ENCODE measurements around the gene GPRC5A.

Gene GPRC5A

GRCh38 chr12:12887471-12887870, 3.9 kb upstream of the GPRC5A start:
- no peak for DNase-seq

GRCh38 chr12:12889701-12890100, 1.7 kb upstream of the GPRC5A start:
- DNase-seq: no peak

GRCh38 chr12:12890543-12891079, 751 bp upstream of the GPRC5A start:
- DNase-seq: no peak

DNA sequence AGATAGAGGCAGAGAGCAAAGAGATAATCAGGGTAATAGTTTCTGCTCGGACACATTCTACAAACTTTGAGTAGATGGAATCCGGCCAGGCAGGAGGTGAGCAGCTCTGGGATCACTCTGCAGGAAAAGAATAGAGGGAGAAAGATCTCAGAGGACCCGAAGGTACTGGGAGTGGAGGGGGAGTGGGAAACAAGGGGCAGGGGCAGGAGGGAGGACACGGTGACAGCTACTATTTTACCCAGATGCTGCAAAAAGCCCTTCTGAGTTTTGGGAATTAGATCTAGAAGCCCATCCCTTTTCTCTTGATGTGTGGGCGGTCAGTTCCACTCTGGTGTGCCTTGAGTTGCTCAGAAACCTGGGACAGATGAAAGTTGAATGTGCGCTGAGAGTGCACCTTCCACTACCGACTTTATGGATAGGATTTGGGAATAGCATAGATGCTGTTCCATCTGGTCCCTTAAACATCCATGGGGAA, 556 bp downstream of the GPRC5A start:
- no peak for DNase-seq

DNA sequence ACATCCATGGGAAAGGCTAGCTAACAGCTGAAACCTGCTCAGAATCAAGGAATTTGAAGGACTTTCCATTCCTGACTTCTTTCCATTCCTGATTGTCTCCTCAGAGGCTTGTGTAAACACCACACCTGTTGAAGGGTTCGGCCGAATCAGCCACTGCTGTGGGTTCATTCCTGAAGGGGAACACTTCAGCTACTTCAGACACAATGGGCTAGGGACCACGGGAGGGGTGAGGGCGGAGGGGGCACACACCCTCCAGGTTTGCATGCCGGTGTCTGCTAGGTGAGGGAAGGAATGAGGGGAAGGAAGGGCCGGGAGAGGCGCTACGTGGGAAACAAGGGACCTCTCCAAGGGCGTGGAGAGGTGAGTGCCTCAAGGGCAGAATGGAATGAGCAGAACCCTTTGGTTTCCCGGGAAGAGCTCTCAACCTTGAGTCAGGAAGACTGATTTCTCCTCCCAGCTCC, 1.3 kb downstream of the GPRC5A start:
- no peak for DNase-seq

DNA sequence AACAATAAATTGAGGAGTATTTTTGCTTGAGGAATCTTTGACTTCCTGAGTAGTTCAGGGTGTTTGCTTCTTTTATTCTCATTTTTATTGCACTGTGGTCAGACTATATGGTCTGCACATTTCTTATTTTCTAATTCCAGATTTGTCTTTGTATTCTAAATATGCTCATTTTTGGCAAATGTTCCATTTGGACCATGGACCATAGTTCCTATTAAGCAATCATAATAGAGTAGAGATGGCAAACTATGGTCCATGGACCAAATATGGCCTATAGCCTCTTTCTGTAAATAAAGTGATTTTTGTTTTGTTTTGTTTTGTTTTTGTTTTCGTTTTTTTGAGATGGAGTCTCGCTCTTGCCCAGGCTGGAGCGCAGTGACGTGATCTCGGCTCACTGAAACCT, 2.1 kb downstream of the GPRC5A start:
- DNase-seq: no peak

DNA sequence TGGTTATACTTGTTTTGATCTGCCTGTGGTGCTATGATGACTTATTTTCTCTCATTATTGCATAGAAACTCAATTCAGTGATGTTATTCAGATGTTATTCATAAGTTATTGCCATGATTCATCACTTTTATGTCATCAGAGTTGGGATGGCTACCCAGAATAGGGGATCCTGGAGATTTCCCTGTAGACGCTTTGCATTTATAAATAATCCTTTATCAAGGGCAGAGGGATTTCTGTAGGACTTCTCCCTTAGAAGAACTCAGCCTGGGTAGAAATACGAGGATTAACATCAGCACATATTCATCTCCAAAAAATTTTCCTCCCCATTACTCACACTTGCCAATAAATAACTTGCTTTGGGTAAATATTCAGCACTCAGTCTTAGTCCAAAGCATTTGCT, 4.9 kb downstream of the GPRC5A start:
- no peak for DNase-seq

GRCh38 chr12:12897302-12897701, 5.9 kb downstream of the GPRC5A start:
- no peak for DNase-seq

DNA sequence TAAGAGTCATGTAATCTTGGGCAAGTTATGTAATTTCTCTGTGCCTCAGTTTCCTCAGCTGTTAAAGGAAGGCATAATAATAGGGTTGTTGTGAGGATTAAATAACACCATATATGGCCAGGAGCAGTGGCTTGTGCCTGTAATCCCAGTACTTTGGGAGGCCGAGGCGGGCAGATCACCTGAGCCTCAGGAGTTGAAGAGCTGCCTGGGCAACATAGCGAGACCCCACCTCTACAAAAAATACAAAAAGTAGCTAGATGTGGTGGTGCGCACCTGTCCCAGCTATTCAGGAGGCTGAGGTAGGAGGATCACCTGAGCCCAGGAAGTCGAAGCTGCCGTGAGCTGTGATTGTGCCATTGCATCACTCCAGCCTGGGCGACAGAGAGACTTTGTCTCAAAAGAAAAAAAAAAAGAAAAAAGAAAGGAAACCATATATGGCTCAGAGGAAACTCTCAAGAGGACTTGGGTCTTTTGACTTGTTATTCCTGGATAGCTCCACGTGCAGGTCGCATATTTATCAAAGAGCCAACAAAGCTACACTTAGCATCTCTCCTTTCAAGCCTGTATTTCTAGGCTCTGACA, 6.9 kb downstream of the GPRC5A start:
- DNase-seq: no peak

DNA sequence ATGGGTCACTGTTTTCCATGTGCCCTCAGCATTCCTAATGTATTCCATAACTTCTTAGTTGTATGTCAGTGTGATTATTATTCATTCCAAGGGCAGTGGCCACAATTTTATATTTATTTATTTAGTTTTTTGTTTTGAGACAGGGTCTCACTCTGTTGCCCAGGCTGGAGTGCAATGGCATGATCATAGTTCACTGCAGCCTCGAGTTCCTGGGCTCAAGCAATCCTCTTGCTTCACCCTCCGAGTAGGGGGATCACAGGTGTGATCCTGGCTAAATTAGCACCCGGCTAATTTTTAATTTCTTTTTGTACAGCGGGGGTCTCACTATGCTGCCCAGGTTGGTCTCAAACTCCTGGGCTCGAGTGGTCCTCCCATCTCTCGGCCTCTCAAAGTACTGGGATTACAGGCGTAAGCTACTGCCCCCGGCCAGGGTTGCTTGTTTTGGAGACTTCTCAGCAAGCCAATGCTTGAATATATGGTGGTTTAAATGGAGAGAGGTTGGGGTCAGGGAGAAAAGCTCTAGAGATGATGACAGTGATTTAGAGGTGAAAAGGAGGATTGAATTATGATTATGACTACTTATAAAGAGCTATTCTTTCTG, 7.6 kb downstream of the GPRC5A start:
- no peak for DNase-seq

DNA sequence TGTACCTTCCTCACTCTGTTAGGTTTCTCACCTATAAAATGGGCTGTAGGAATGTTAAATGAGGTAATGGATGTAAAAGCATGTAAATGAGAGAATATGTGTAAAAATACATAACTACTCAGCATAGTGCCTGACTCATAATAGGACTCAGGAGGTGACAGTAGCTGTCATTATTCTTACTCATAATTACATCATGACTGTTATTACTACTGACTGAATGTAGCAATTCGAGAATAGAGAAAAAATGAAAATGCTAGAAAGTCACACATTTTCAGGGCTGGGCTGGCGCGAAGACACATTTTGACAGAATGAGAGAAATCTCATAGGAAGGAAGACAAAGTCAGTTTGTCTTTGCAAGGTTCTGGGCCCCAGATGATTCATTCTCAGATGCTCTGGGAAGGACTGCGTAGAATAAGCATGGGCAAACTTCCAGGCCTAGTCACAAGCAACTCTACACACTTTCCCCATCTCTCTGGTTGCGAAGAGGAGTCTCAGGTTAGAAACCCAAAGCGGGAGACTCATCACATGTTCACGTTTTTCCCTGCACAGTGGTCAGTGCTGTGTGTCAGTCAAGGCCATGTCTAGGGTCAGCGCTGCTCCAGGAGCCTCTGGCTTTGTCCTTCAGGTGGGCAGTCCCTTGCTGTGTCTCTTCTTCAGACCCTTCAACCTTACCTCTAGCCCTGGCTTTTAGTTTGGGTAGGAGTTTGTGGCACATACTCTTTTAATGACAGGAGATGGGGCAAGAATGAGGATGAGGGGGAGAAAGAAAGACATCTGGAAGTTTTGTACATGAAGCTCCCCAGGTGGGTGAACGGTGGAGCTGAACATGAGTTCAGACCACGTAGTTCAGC, 8.4 kb downstream of the GPRC5A start:
- DNase-seq: no peak

GRCh38 chr12:12900786-12901157, 9.4 kb downstream of the GPRC5A start:
- no peak for DNase-seq

DNA sequence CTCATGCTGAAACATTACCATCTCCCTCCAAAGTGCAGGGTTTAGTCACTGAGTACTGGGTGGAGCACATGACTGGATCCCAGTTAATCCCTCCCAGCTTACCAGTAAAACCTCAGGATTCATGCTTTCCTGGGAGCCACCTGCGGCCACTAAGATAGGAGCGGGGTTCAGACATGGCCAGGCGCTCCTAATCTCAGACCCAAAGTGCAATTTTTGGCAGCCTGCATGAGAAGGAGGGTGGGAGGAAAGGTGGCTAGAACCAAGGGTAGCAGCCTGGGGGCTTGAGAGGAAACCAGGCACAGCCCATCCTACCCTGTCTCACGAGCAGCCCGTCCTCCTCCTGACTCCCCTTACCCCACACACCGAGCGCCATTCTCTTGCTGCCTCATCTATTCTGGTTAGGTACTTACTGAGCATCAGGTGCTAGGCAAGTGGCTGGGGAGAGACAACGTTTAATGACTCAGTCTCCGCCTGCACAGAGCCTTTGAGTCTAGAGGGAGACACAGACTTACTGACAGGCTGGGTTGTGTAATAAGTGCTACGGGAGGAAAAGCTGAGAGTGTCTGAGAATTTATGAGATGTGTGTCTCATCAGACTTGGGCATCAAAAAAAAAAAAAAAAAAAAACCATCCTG, 9.9 kb downstream of the GPRC5A start:
- no peak for DNase-seq

DNA sequence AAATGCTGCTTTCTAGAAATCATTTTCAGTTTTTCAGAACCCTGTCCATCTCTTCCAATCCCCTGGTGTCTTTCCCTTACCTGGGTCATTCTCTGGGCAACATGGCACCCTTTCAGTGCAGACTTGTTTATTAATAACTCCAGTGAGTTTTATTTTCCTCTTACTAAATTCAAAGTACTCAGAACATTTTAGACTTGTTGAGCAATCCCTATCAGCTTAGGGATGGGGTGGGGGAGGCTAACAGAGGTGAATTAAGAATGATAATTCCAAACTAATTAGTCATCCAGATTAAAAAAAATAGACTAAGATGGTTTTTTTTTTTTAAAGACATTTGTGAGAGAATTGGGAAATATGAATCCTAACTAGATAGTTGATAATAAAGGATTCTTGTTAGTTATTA, 10.7 kb downstream of the GPRC5A start:
- no peak for DNase-seq

- DNase-seq: no peak
Observed at GRCh38 chr12:12903642-12904609, 12.6 kb downstream of the GPRC5A start.

DNA sequence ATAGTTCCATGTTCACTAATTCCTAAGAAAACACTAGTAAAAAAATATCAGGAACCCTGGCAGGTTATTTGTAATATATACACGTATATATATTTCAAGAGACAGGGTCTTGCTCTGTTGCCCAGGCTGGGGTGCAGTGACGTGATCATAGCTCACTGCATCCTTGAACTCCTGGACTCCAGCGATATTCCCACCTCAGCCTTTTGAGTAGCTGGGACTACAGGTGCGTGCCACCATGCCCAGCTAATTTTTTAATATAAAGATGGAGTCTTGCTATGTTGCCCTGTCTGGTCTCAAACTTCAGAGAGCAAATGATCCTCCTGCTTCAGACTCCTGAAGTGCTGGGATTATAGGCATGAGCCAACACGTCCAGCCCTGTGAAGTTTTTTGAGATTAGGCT, 16.2 kb downstream of the GPRC5A start:
- no peak for DNase-seq

- DNase-seq: no peak
Observed at GRCh38 chr12:12908252-12908651, 16.9 kb downstream of the GPRC5A start.

DNA sequence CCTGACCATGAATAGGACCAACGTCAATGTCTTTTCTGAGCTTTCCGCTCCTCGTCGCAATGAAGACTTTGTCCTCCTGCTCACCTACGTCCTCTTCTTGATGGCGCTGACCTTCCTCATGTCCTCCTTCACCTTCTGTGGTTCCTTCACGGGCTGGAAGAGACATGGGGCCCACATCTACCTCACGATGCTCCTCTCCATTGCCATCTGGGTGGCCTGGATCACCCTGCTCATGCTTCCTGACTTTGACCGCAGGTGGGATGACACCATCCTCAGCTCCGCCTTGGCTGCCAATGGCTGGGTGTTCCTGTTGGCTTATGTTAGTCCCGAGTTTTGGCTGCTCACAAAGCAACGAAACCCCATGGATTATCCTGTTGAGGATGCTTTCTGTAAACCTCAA, 17.3 kb downstream of the GPRC5A start:
- no peak for DNase-seq

GRCh38 chr12:12909228-12909994, 18.0 kb downstream of the GPRC5A start:
- DNase-seq: no peak

DNA sequence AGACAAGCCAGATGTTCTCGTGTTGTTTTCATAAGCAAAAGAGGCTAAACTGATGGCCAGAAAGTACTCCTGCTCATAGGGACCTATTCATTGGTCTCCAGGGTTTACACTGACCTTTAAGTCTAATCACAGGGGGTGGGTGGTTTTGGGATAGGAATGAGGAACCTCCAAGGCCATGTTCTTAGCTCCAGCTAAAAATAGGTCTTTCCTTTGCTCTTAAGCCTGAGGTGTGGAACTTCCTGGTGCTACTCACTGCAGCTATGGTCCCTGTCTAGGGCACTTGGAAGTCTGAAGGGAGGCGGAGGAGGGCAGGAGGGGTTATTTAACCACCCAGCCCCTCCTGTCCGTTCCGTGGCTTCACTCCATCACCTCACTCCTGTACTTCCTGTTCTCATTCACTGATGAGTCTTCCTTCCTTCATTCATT, 18.6 kb downstream of the GPRC5A start:
- no peak for DNase-seq

DNA sequence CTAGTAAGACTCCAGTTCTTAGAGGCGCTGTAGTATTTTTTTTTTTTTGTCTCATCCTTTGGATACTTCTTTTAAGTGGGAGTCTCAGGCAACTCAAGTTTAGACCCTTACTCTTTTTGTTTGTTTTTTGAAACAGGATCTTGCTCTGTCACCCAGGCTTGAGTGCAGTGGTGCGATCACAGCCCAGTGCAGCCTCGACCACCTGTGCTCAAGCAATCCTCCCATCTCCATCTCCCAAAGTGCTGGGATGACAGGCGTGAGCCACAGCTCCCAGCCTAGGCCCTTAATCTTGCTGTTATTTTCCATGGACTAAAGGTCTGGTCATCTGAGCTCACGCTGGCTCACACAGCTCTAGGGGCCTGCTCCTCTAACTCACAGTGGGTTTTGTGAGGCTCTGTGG, 21.3 kb downstream of the GPRC5A start:
- DNase-seq: no peak
